Activated naive CD4-positive, alpha-beta T cell (primary cell): ENCODE results near the gene HEBP2.
"Not testable (repeated sequence)": the region's sequence is repeated elsewhere in the genome, so short reads cannot be mapped to it uniquely, and the experiment has no call there.

ENCODE experiments used
- DNase-seq, 4 experiments: peaks; one replicate each; lab custom pipeline; 2025; lab: John Stamatoyannopoulos, UW

HEBP2 gene, protein sequence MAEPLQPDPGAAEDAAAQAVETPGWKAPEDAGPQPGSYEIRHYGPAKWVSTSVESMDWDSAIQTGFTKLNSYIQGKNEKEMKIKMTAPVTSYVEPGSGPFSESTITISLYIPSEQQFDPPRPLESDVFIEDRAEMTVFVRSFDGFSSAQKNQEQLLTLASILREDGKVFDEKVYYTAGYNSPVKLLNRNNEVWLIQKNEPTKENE

DNA sequence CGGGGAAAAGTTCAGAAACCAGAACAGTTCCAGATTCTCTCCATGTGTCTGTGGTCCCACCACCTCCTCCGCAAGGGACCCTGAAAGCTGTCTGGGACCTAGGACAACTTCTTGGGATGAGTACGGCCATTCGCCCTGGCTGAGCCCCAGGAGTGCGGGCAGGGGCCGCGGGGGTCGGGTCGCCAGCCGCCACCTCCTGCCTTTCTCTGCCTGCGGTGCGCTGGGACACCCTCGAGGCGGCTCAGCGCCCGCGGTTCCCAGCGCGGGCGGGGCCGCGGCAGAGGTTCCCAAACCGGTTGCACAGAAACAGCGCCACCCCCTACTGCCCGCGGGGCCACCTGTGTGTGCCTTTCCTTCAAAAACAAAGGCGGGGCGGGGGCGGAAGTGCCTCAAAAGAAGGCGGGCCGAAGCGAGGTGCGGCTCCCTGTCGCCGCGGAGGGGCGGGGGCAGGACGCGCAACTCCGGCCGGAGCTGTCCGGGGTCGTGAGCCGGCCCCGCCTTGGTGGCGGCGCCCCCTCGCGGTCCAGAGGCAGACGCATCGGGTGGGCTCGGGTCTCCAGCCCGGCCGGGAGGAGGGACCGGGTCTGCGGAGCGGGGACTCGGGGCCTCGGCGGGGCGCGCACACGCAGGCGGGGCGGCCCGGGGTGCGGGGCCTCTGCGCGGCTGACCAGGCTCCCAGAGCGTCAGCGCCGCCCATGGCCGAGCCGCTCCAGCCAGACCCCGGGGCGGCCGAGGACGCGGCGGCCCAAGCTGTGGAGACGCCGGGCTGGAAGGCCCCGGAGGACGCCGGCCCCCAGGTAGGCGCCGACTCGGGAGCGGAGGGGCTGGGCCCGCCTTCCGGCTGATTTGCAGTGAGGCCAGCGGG is at the start of gene HEBP2:
Gene HEBP2, plus strand, starts transcription at position 423 of the 865 bp plus-strand sequence. Its CDS starts 273 bp downstream, at position 696.
- DNase-seq, result peak; percentile 50 to 91 (median 75)

DNA sequence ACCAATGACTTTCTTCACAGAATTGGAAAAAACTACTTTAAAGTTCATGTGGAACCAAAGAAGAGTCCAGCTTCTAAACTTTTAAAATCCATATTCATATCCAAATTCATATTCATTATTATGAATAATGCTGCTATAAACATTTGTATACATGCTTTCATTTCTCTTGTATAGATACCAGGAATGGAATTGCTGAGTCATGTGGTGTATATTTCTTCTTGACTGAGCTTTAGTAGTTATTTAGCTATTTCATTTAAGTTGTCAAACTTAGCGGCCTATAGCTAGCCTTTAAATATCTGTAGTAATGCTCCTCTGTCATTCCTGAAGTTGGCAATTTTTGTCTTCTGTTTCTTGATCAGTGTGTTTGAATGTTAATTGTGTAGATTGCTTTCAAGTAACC is 46.1 kb upstream of the HEBP2 start:
- DNase-seq, result no peak

DNA sequence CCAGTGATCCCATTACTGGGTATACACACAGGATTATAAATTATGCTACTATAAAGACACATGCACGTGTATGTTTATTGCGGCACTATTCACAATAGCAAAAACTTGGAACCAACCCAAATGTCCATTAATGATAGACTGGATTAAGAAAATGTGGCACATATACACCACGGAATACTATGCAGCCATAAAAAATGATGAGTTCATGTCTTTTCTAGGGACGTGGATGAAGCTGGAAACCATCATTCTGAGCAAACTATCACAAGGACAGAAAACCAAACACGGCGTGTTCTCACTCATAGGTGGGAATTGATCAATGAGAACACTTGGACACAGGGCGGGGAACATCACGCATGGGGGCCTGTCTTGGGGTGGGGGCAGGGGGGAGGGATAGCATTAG is 35.3 kb upstream of the HEBP2 start:
- DNase-seq, result not testable (repeated sequence)

DNA sequence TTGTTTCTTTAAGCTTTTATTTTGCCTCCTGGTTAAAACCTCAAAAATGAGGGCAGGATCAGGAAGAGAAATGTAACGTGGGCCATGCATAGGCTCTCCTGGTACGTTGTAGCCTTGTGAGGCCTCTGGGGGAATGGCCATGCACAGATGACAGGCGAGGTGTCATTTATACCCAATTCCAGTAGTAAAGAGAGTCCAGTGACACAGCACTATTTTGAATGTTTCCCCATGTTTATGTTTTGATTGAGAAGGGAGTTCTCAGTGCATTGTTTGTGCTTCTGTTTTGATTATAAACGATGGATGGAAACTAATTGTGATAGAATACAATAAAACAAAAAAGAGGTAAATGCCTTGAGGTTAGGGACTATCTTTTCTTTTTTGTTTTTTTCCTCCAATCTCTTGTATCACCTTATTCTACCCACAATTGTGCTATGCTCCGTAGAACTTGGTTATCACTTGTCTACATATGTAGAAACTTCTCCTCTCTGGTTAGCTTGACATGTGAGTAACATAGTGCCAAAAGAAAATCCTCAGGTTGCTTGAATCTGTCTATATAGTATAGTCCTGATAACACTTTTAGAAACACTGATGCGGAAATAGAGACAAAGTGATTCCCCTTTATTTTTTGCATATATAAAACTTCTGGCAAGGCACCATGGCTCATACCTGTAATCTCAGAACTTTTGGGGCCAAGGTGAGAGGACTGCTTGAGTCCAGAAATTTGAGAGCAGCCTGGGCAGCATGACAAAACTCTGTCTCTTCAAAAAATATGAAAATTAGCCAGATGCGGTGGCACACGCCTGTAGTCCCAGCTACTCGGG is 33.2 kb upstream of the HEBP2 start:
- no peak for DNase-seq

DNA sequence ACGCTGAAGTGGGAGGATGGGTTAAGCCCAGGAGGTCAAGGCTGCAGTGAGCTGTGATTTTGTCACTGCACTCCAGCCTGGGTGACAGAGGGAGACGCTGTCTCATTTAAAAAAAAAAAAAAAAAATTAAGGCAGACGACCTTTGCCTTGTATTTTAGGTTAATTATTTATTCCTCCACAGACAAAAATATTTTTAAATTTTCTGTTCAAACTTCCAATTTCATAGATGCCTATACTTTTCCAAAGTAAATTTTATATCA is 32.6 kb upstream of the HEBP2 start:
- no peak for DNase-seq

DNA sequence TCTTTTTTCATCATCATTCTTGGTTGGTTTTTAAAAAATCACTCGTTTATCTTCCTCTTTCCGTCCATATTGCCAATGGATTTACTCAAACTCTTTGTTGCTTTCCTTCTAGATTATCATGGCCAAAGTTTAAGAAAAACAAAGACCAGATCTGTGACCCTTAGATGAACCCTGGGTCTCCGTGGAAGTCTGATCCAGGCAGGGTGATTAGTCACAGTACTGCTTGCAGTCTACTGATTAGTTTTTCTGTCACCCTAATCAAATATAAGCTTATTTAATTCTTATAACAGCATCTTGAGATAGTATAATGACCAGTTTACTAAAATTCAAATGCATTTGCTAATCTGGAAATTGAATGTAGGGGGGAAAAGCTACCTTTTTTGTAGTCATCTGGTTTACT is 32.3 kb upstream of the HEBP2 start:
- no peak for DNase-seq

DNA sequence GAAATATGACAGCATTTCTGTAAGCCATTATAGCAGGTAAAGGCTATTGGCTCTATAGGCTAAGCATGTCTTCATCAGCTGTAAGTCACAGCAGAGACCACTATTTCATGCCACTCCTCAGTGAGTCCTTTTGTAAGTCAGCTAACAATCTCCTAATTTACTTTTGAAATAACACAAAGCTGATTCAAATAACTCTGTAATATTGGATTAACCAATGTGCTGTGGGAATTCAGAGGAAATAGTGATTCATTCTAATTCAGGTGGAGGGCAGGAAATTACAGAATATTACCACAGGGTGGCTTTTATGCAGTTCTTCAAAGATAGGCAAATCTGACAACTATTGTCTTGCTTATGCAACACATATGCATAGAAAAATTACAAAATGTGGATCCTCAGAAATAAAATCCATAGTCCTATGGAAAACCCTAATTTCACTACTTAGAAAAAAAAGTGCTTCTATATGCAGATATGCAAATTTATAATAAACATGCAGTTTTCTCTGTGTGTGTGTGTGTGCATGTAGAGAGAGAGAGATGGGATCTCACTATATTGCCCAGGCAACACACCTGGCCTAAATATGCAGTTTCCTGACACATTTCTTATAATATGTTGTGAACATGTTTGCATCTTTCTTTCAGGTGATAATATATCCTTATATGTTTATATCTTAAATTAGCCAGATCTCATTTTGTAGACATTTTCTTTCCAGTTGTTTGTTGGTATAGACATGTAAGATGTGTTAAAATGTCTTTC is 31.1 kb upstream of the HEBP2 start:
- DNase-seq, result no peak

DNA sequence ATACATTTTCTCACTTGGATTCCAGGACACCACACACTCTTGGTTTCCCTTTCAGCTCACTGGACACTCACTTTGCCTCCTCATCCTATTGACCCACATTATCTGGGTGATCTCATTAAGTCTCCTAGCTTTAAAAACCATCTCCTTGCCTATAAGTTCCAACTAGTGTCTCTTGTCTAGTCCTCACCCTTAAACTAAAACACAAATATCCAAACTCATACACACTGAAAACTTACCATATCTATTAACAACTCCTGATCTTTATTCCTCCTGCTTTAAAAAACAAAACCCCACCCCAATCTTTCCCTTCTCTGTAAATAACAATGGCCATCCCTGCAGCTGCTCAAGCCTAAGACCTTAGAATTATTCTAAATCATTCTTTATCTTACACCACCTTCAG is 29.8 kb upstream of the HEBP2 start:
- no peak for DNase-seq

DNA sequence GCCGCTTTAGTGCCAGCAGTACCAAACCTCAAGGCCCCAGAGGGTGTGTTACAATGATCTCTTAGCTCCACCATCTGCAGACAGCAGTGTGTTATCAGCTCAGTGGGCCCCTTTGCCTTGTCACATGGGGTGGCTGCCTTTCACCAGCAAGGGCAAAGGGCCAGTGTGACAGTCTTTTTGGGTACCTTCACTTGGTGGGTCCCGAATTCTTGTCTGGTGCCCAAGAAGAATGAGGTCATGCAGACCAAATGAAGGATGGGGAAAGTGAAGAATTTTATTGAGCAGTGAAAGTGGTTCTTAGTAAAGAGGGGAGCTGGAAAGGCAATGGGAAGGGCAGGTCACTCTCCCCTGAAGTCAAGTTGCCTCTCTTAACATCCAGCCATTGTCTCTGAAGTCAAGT is 29.2 kb upstream of the HEBP2 start:
- DNase-seq, result no peak

DNA sequence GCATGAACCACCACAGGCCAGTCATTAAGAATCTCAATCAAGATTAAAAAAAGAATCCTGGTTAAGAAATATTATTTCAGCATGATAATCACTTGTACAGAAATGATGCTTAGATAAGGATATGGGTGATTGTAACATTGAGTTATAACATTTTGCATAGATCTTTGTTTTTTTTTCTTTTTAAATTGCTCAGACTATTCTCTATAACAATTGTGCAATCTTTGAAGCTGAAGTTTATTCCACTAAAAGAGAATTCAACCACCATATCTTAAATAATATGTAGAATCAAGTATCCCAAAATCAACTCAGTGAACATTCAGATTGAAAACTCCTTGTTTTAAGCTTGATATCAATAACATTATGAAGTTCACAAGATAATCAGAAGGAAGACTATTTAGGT is 27.0 kb upstream of the HEBP2 start:
- no peak for DNase-seq

DNA sequence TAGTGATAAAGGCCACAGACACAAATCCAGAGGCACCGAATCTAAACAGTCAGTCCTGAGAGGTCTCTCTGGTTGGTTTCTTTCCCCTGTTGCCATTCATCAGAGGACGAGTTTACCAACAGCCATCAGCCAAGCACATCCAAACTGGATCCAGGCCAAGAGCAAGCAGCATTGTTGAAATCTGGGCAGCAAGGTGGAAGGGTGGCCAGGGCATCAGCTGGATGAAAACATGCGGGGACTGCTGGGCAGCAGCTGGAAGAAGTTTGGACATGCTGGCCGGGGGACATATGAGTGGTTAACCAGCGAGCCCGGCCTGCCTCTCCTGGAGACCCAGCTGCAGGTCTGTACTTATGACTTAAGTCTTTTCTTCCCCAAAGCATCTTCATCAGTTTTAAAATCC is 26.2 kb upstream of the HEBP2 start, which contains the start of gene SMIM28:
Gene SMIM28, plus strand, starts transcription at position 62 of the 400 bp plus-strand sequence. Its CDS starts 168 bp downstream, at position 230.
- no peak for DNase-seq

DNA sequence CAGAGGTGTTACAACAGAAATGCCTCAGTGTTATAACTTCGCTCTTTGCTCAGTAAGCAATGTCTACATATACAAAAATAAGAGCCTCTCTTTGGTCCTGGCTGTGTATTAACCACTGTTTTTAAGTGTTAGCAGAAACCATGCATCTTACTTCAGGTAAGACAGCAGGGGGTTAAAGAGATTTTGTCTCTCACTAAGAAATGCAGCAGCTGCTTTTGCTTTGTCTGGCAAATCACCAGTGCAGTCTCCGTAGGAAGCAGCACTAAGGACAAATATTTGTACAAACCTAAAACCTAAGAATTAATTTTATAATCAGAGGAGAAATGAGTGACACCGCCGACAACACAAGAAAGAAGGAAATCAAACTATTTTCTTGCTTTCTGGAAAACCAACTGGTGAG is 25.6 kb upstream of the HEBP2 start:
- no peak for DNase-seq

DNA sequence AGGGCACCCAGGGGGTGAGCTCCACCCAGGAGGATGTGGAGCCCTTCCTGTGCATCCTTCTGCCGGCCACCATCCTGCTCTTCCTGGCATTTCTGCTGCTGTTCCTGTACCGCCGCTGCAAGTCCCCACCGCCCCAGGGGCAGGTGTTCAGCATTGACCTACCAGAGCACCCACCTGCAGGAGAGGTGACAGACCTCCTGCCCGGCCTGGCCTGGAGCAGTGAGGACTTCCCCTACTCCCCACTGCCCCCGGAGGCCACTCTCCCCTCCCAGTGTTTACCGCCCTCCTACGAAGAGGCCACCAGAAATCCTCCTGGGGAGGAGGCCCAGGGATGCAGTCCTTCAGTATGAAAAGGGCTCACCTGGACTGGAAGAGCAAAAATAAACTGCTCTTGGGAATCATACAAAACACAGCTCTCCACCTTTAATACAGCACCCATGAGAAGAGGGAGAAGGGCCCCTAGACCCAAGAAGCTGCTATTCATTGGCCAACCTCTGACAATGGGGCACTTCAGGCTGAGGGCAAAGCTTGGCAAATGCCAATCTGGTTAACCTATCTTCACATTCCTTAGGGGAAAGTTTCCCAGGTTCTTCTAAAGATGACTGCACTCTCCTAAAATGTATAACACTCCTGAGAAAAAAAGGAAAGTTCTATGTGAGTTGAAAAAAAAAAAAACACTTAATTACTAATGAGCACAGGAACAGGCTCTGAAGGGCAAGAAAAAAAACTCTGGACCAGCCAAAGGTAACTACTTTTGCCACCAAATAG is 21.3 kb upstream of the HEBP2 start:
- DNase-seq, result no peak

DNA sequence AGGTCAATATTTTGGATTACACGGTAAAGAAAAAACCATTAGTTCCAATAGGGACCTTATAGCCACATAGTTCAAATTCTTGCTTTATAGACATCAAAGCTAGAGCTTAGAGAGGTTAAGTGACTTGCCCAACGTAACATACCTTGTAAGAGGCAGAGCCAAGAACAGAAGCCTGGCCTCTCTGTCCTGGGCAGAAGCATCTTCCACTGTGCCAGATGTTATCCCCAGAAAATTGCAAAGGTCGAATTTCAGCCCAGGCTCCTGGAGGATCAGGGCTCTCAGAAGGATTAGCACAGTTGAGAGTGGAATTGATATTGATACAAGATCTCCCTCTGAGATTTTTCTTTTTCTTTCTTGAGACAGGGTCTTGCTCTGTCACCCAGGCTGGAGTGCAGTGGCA is 20.2 kb upstream of the HEBP2 start:
- DNase-seq, result no peak

DNA sequence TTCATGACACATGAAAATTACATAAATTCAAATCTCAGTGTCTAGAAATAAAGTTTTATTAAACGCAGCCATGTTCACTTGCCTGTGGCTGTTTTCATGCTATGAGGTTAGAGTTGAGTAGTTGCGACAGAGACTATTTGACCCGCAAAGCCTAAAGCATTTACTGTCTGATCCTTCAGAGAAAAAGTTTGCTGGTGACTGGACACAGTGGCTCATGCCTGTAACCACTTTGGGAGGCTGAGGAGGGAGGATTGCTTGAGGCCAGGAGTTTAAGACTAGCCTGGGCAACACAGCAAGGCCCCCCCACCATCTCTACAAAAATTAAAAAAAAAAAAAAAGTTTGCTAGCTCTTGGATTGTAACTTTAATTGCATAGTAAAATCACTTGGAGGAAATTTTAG is 17.1 kb upstream of the HEBP2 start:
- DNase-seq, result no peak

DNA sequence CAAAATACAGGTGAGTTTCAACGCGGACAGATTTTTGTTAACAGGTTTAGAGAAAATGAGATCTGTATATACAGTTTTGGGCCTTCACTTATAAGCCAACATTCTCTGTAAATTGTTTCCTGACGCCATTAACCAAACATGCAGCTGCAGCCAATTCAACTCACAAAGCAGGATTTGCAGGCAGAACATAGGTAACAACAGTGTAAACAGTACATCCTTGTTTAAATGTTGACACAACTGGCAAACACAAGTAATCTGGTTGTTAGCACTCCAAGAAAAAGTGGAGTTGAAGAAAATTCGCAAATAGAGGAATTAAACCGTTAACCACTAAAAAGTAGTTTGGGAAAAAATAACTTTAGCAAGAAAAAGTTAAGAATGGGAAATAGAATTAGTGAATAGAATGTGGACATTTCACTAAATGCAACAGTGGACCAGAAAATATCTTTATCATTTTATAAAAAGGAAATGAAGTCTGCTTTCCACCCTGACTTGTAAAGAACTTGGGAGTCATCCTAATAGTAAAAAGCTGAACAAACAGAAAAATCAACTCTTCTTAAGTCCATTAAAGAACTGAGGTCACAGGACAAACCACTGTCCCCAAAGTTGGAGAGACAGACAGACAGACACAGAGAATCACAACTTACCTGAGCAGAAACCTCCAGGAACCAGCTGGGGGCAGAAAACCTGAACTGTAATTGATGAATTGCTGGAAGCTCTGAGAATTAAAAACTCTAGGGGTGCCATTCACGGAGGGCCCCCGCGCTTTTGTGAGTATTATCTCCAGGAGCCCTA is 16.2 kb upstream of the HEBP2 start:
- no peak for DNase-seq

DNA sequence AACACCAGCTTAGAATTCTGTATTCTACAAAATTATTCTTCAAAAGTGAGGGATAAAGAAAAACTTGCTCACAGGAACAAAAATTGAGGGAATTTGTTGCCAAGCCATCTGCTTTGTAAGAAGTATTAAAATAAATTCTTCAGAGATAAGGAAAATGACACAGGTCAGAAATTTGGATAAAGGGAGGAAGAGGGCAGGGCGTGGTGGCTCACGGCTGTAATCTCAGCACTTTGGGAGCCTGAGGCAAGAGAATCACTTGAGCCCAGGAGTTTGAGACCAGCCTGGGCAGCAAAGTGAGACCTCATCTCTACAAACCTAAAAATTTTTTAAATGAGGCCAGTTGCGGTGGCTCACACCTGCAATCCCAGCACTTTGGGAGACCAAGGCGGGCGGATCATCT is 14.5 kb upstream of the HEBP2 start:
- no peak for DNase-seq

DNA sequence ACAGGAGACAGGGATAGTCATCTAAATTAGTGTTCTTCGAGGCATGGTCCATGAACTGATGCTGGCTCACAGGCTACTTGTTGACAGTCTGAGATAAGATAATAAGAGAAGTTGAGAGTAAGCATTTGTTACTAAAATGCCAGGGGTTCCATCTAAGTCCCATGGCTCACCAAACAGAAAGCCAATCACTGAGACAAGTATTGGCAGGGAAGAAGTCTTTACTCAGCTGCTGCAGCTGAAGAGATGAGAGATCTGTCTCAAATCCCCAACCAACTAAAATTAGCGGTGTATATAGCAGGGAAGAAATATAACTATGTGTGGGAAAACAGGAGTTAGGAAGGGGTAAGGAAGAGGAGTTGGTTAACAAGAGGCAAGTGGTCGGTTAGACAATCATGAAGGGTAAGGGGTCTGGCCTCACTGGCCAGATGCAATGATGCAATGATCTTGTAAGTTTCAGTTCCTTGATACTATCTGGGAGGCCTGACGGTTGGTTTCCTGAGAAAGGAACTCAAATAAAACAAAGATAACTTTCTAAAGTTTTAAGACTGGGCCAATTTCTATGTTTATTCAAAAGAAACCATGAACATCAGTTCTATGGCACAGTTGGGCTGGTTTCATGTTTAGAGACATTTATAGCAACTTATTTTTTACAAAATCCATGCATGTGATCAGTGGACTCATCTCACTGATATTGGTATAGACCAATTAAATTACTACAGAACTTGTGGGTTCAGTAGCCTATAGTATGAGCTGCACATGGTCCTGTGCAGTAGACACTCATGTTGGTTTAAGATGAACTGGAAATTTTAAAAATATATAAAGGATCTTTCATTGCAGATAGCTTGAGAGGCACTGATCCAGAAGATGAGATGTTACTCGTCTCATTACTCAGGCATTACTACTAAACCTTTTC is 9.9 kb upstream of the HEBP2 start:
- no peak for DNase-seq

DNA sequence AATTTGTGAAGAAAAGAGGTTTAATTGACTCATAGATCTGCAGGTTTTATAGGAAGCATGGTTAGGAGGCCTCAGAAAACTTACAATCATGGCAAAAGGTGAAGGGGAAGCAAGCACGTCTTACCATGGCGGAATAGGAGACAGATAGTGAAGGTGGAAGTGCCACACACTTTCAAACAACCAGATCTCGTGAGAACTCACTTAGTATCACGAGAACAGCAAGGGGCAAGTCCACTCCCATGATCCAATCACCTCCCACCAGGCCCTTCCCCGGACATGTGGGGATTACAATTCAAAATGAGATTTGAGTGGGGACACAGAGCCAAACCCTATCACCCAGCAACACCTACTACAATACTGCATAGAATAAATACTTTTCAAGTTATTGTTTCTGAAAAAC is 7.3 kb upstream of the HEBP2 start:
- DNase-seq, result no peak
